H9 (cell line): Measurements from ENCODE around the gene FANCI. TPM values are rescaled to one million over a fixed set of nuclear protein-coding genes. Genes with fewer than 3 reads are reported as not detected.

Experiments used
- DNase-seq: peaks from one replicate; pipeline ENCODE4 v3.0.0-alpha.2; 2017
- H2AFZ ChIP-seq: one replicate; pipeline ENCODE4 v1.6.1; 2013; ENCODE audit warnings: mild to moderate bottlenecking, low read length, control low read depth, moderate library complexity
- H2AK5ac ChIP-seq: 2 replicates; pipeline ENCODE4 v1.6.1; 2013; ENCODE audit warnings: low read length, control low read depth, mixed read lengths; ENCODE audit not compliant: insufficient read length
- H2BK120ac ChIP-seq: one replicate; pipeline ENCODE4 v1.6.1; 2013; ENCODE audit warnings: low read depth, mild to moderate bottlenecking, low read length, control low read depth, inconsistent platforms; ENCODE audit not compliant: poor library complexity, severe bottlenecking
- H2BK12ac ChIP-seq: 2 replicates; pipeline ENCODE4 v1.6.1; 2013; ENCODE audit warnings: low read length, control low read depth, mixed read lengths, low read depth; ENCODE audit not compliant: insufficient read length
- H2BK15ac ChIP-seq: 2 replicates; pipeline ENCODE4 v1.6.1; 2013; ENCODE audit warnings: low read depth, low read length, control low read depth
- H2BK20ac ChIP-seq: one replicate; pipeline ENCODE4 v1.6.1; 2013; ENCODE audit warnings: low read depth, mild to moderate bottlenecking, low read length, control low read depth, inconsistent platforms; ENCODE audit not compliant: poor library complexity, severe bottlenecking
- H2BK5ac ChIP-seq: 2 replicates; pipeline ENCODE4 v1.6.1; 2013; ENCODE audit warnings: low read length, control low read depth, mixed read lengths; ENCODE audit not compliant: insufficient read length
- H3K14ac ChIP-seq: 2 replicates; pipeline ENCODE4 v1.6.1; 2013; ENCODE audit warnings: low read length, control low read depth; ENCODE audit not compliant: insufficient read depth
- H3K18ac ChIP-seq: 2 replicates; pipeline ENCODE4 v1.6.1; 2013; ENCODE audit warnings: low read depth, mild to moderate bottlenecking, mixed read lengths, low read length, control low read depth; ENCODE audit not compliant: insufficient read length
- H3K23ac ChIP-seq: 2 replicates; pipeline ENCODE4 v1.6.1; 2013; ENCODE audit warnings: low read length, control low read depth, mixed read lengths, low read depth; ENCODE audit not compliant: insufficient read length
- H3K23me2 ChIP-seq: 2 replicates; pipeline ENCODE4 v1.6.1; 2013; ENCODE audit warnings: low read depth, mild to moderate bottlenecking, mixed read lengths, low read length, control low read depth; ENCODE audit not compliant: insufficient read length, poor library complexity, severe bottlenecking
- H3K27ac ChIP-seq: 2 replicates; pipeline ENCODE4 v1.5.1; 2013; ENCODE audit warnings: low read length, control low read depth, mixed read lengths, low read depth; ENCODE audit not compliant: insufficient read length
- H3K27me3 ChIP-seq: 2 replicates; pipeline ENCODE4 v1.6.1; 2013; ENCODE audit warnings: low read length, control low read depth, inconsistent platforms; ENCODE audit not compliant: insufficient read depth
- H3K4ac ChIP-seq: 2 replicates; pipeline ENCODE4 v1.6.1; 2013; ENCODE audit warnings: low read depth, mild to moderate bottlenecking, control low read depth, inconsistent platforms, low read length, moderate library complexity
- H3K4me1 ChIP-seq: 2 replicates; pipeline ENCODE4 v1.6.1; 2013; ENCODE audit warnings: low read length, control low read depth, inconsistent platforms; ENCODE audit not compliant: insufficient read depth
- H3K4me2 ChIP-seq: 2 replicates; pipeline ENCODE4 v1.6.1; 2013; ENCODE audit warnings: low read length, control low read depth, mixed read lengths; ENCODE audit not compliant: insufficient read length, insufficient read depth
- H3K56ac ChIP-seq: 2 replicates; pipeline ENCODE4 v1.6.1; 2013; ENCODE audit warnings: low read depth, mild to moderate bottlenecking, mixed read lengths, low read length, control low read depth; ENCODE audit not compliant: insufficient read length
- H3K79me1 ChIP-seq: 2 replicates; pipeline ENCODE4 v1.6.1; 2013; ENCODE audit warnings: low read depth, mild to moderate bottlenecking, moderate library complexity, low read length, control low read depth, inconsistent platforms; ENCODE audit not compliant: insufficient read depth, poor library complexity, severe bottlenecking
- H3K79me2 ChIP-seq: 2 replicates; pipeline ENCODE4 v1.6.1; 2013; ENCODE audit warnings: low read length, control low read depth, inconsistent platforms; ENCODE audit not compliant: insufficient read depth
- H3K9ac ChIP-seq: 2 replicates; pipeline ENCODE4 v1.6.1; 2013; ENCODE audit warnings: low read length, control low read depth, mixed read lengths; ENCODE audit not compliant: insufficient read length; ENCODE audit errors: extremely low read depth
- H3K9me3 ChIP-seq: one replicate; pipeline ENCODE4 v1.6.1; 2013; ENCODE audit warnings: low read depth, low read length, inconsistent platforms; ENCODE audit not compliant: control insufficient read depth
- H3T11ph ChIP-seq: one replicate; pipeline ENCODE4 v1.6.1; 2013; ENCODE audit warnings: mild to moderate bottlenecking, low read length, control low read depth, inconsistent platforms
- H4K20me1 ChIP-seq: one replicate; pipeline ENCODE4 v1.6.1; 2013; ENCODE audit not compliant: control insufficient read depth, insufficient read length, insufficient read depth
- H4K5ac ChIP-seq: 2 replicates; pipeline ENCODE4 v1.6.1; 2013; ENCODE audit warnings: low read depth, mild to moderate bottlenecking, mixed read lengths, low read length, control low read depth; ENCODE audit not compliant: insufficient read length
- H4K8ac ChIP-seq: replicated peaks from 2 replicates; pipeline ENCODE4 v1.6.1; 2013; ENCODE audit warnings: low read length, control low read depth, mixed read lengths, low read depth; ENCODE audit not compliant: insufficient read length
- H4K91ac ChIP-seq: 2 replicates; pipeline ENCODE4 v1.6.1; 2013; ENCODE audit warnings: low read depth, mild to moderate bottlenecking, moderate library complexity, mixed read lengths, low read length, control low read depth; ENCODE audit not compliant: insufficient read length
- H3K27ac Mint-ChIP-seq, 3 experiments: 2 replicates in 2 of 3; 3 replicates in 1 of 3; pipeline ENCODE4 v1.8.0; 2020 to 2021; ENCODE audit warnings: mixed read lengths in 3 of 3, mild to moderate bottlenecking in 1 of 3, moderate library complexity in 1 of 3
- H3K27me3 Mint-ChIP-seq: 2 replicates; pipeline ENCODE4 v1.8.0; 2021; ENCODE audit warnings: low read depth, mild to moderate bottlenecking, moderate library complexity, mixed read lengths
- H3K36me3 Mint-ChIP-seq, 3 experiments: 2 replicates in 2 of 3; 3 replicates in 1 of 3; pipeline ENCODE4 v1.8.0; 2020 to 2021; ENCODE audit warnings: low read depth in 3 of 3, mixed read lengths in 3 of 3; ENCODE audit not compliant: insufficient read depth in 1 of 3
- H3K4me1 Mint-ChIP-seq, 2 experiments: 2 replicates each; pipeline ENCODE4 v1.8.0; 2020; ENCODE audit warnings: mixed read lengths in 2 of 2
- H3K4me3 Mint-ChIP-seq, 2 experiments: 2 replicates in 1 of 2; 3 replicates in 1 of 2; pipeline ENCODE4 v1.8.0; 2020 to 2021; ENCODE audit warnings: mild to moderate bottlenecking in 2 of 2, mixed read lengths in 2 of 2, moderate library complexity in 1 of 2
- H3K9me3 Mint-ChIP-seq, 2 experiments: 2 replicates in 1 of 2; 3 replicates in 1 of 2; pipeline ENCODE4 v1.8.0; 2020; ENCODE audit warnings: mild to moderate bottlenecking in 2 of 2, mixed read lengths in 2 of 2, moderate library complexity in 1 of 2
- CTCF ChIP-seq: fragments of 200-600 bp; sonication (generic); conservative IDR thresholded peaks from 3 replicates; pipeline ENCODE4 v1.8.0; 2021; ENCODE audit warnings: antibody characterized with exemption, mild to moderate bottlenecking
- WGBS: extraction: QIAGEN DNeasy Blood & Tissue Kit; methylation state at CpG from one replicate; pipeline ENCODE4 v1.1.7; 2013; ENCODE audit warnings: missing lambda C conversion rate, low lambda C conversion rate, mixed read lengths; ENCODE audit not compliant: insufficient read length; ENCODE audit errors: extremely low coverage; 5-methylcytosine and 5-hydroxymethylcytosine counted together
- total RNA-seq: library from RNA; stranded (reverse); gene quantifications from 2 replicates; pipeline ENCODE4 v1.2.1, GENCODE V29; 2021

Gene FANCI
- total RNA-seq, 1 experiment from 2014 or later: 106 TPM

- Histone ChIP-seq H2AK5ac (no peak overlapping the region), H3K18ac (no peak overlapping the region), H3K4me2 (no peak overlapping the region), H3K27me3 (peaks cover 97% of the 10 kb centered on the region), H3K23ac (no peak overlapping the region), H2BK12ac (no peak overlapping the region), H3K56ac (no peak overlapping the region), H2BK120ac (no peak overlapping the region), H3K4ac (no peak overlapping the region), H3K4me1 (no peaks in the 10 kb centered on the region; the same call in 1 of the 2 replicates), H3K79me2 (no peaks in the 10 kb centered on the region), H2BK20ac (no peak overlapping the region), H2BK5ac (no peak overlapping the region), H3K79me1 (no peaks in the 10 kb centered on the region), H3K9ac (no peak overlapping the region), H4K5ac (no peak overlapping the region), H3K14ac (no peak overlapping the region), H4K20me1 (no peaks in the 10 kb centered on the region), H3K27ac (no peak overlapping the region), H4K91ac (no peak overlapping the region), H3K23me2 (no peaks in the 10 kb centered on the region), H3T11ph (no peak overlapping the region), H2BK15ac (no peak overlapping the region), H4K8ac (no peak overlapping the region), H2AFZ (no peak overlapping the region), H3K9me3 (no peaks in the 10 kb centered on the region)
- DNase-seq: no peak
- no peak overlapping the region for H3K4me3 Mint-ChIP-seq
- no peaks in the 10 kb centered on the region for H3K36me3 Mint-ChIP-seq
- no CpG with 5 or more reads among the region's 4 CpGs for WGBS
- peaks cover 100% of the 10 kb centered on the region for H3K27me3 Mint-ChIP-seq
- H3K9me3 Mint-ChIP-seq: peaks cover 7 to 8% of the 10 kb centered on the region in 2 experiments; a peak in 3 of 5 replicates
- no peak overlapping the region for H3K27ac Mint-ChIP-seq
- peaks cover 23 to 30% of the 10 kb centered on the region in 2 experiments for H3K4me1 Mint-ChIP-seq
- TF ChIP-seq CTCF: no peak
Observed at GRCh38 chr15:89363770-89364169, 120.0 kb downstream of the FANCI start.
